Measurements from ENCODE around the gene PRKCH. TPM values are rescaled to one million over a fixed set of nuclear protein-coding genes. Genes with fewer than 3 reads are reported as not detected.

Gene PRKCH
- polyA plus RNA-seq, 4 donors, result 5.9 to 17.3 (median 12.9) TPM

GRCh38 chr14:61511558-61511948 lies 190.2 kb downstream of the PRKCH start:
- peaks cover 4 to 19% (median 7%) of the 10 kb centered on the region in 3 donors for H3K4me1 ChIP-seq (ENCODE audit: control insufficient read depth in 3 of 3, insufficient read depth in 2 of 3, low read depth in 1 of 3, low read length in 2 of 3)
- no peaks in the 10 kb centered on the region for H3K9me3 ChIP-seq (ENCODE audit: control insufficient read depth in 2 of 2, insufficient read depth in 1 of 2, low read depth in 1 of 2, low read length in 1 of 2)
- no peak for DNase-seq
- 28 to 59% (median 36%) methylated on average over 6 of the region's 6 CpGs for WGBS, 3 donors
- H3K36me3 ChIP-seq (ENCODE audit: control insufficient read depth in 3 of 3, insufficient read depth in 2 of 3, low read depth in 1 of 3, low read length in 3 of 3), result no peaks in the 10 kb centered on the region
- no peak for FAIRE-seq
- no peak overlapping the region for H3K4me3 ChIP-seq (ENCODE audit: low read depth in 1 of 3, low read length in 3 of 3)
- H3K27ac ChIP-seq (ENCODE audit: low read depth in 1 of 3, low read length in 2 of 3), result peak overlapping the region in 1 of 3 donors; percentile 74
- H3K27me3 ChIP-seq (ENCODE audit: control insufficient read depth in 3 of 3, insufficient read depth in 3 of 3, low read length in 3 of 3), result no peaks in the 10 kb centered on the region

- H3K9me3 ChIP-seq (ENCODE audit: control insufficient read depth in 2 of 2, insufficient read depth in 1 of 2, low read depth in 1 of 2, low read length in 1 of 2), result no peaks in the 10 kb centered on the region
- peaks cover 9 to 23% (median 11%) of the 10 kb centered on the region in 3 donors for H3K4me1 ChIP-seq (ENCODE audit: control insufficient read depth in 3 of 3, insufficient read depth in 2 of 3, low read depth in 1 of 3, low read length in 2 of 3)
- no peaks in the 10 kb centered on the region for H3K36me3 ChIP-seq (ENCODE audit: control insufficient read depth in 3 of 3, insufficient read depth in 2 of 3, low read depth in 1 of 3, low read length in 3 of 3)
- 64 to 87% (median 69%) methylated on average over 2 of the region's 2 CpGs for WGBS, 3 donors
- FAIRE-seq (no peak), DNase-seq (no peak)
- H3K27ac ChIP-seq (ENCODE audit: low read depth in 1 of 3, low read length in 2 of 3), result peak overlapping the region in 1 of 3 donors; percentile 34
- H3K4me3 ChIP-seq (ENCODE audit: low read depth in 1 of 3, low read length in 3 of 3), result no peak overlapping the region
- H3K27me3 ChIP-seq (ENCODE audit: control insufficient read depth in 3 of 3, insufficient read depth in 3 of 3, low read length in 3 of 3), result no peaks in the 10 kb centered on the region
These were observed 190.9 kb downstream of the PRKCH start for GRCh38 chr14:61512026-61512834.

DNA sequence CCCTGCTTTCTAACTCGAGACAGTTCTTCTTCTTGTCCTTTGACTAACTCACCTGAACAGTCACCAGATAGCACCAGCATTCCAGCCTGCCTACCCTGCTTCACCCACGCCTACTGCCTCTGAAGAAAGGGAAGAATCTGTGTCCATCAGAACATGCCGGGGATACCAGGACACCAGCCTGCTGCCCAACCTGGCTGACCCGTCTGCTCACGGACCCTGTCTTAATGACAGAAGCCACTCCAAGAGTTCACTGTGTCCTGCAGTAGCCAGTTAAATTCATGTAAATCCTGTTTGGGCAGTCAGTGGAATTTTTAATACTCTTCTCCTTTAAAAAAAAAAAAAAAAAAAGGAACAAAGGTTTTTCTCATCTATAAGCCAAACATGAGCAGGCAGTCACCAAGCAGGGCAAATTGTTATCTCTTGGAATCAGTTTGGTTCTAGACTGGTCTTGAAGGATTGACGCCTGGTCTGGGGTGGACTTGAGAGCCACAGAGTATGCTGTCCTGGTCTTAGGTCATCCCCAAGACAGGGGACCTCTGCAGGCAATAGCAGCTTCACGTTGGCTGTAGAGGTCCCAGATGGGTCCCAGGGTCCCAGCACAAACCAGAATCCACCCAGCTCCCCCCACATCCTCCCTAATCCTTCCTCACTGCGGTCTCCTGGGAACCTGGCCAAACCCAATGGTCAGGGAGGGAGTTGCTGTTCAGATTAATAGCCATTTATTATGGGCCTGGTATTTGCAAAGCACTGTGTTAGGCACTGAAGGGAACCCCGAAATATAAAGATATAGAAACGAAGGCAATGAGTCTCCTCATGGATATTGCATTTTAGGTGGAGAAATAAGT lies 192.8 kb downstream of the PRKCH start:
- no peaks in the 10 kb centered on the region for H3K9me3 ChIP-seq (ENCODE audit: control insufficient read depth in 2 of 2, insufficient read depth in 1 of 2, low read depth in 1 of 2, low read length in 1 of 2)
- H3K27ac ChIP-seq (ENCODE audit: low read depth in 1 of 3, low read length in 2 of 3), result peak overlapping the region in 1 of 3 donors; percentile 5
- FAIRE-seq, result no peak
- H3K27me3 ChIP-seq (ENCODE audit: control insufficient read depth in 3 of 3, insufficient read depth in 3 of 3, low read length in 3 of 3), result no peaks in the 10 kb centered on the region
- 37 to 64% (median 43%) methylated on average over 10 of the region's 10 CpGs for WGBS, 3 donors
- no peaks in the 10 kb centered on the region for H3K36me3 ChIP-seq (ENCODE audit: control insufficient read depth in 3 of 3, insufficient read depth in 2 of 3, low read depth in 1 of 3, low read length in 3 of 3)
- DNase-seq, result no peak
- peaks cover 12 to 36% (median 18%) of the 10 kb centered on the region in 3 donors for H3K4me1 ChIP-seq (ENCODE audit: control insufficient read depth in 3 of 3, insufficient read depth in 2 of 3, low read depth in 1 of 3, low read length in 2 of 3)
- no peak overlapping the region for H3K4me3 ChIP-seq (ENCODE audit: low read depth in 1 of 3, low read length in 3 of 3)

- 73 to 96% (median 76%) methylated on average over 1 of the region's 1 CpG for WGBS, 3 donors
- no peaks in the 10 kb centered on the region for H3K27me3 ChIP-seq (ENCODE audit: control insufficient read depth in 3 of 3, insufficient read depth in 3 of 3, low read length in 3 of 3)
- peaks cover 12 to 36% (median 18%) of the 10 kb centered on the region in 3 donors for H3K4me1 ChIP-seq (ENCODE audit: control insufficient read depth in 3 of 3, insufficient read depth in 2 of 3, low read depth in 1 of 3, low read length in 2 of 3)
- no peak overlapping the region for H3K27ac ChIP-seq (ENCODE audit: low read depth in 1 of 3, low read length in 2 of 3)
- DNase-seq (no peak), FAIRE-seq (no peak)
- no peaks in the 10 kb centered on the region for H3K9me3 ChIP-seq (ENCODE audit: control insufficient read depth in 2 of 2, insufficient read depth in 1 of 2, low read depth in 1 of 2, low read length in 1 of 2)
- H3K36me3 ChIP-seq (ENCODE audit: control insufficient read depth in 3 of 3, insufficient read depth in 2 of 3, low read depth in 1 of 3, low read length in 3 of 3), result no peaks in the 10 kb centered on the region
- H3K4me3 ChIP-seq (ENCODE audit: low read depth in 1 of 3, low read length in 3 of 3), result no peak overlapping the region
These were observed 193.5 kb downstream of the PRKCH start for GRCh38 chr14:61514927-61515326.

DNA sequence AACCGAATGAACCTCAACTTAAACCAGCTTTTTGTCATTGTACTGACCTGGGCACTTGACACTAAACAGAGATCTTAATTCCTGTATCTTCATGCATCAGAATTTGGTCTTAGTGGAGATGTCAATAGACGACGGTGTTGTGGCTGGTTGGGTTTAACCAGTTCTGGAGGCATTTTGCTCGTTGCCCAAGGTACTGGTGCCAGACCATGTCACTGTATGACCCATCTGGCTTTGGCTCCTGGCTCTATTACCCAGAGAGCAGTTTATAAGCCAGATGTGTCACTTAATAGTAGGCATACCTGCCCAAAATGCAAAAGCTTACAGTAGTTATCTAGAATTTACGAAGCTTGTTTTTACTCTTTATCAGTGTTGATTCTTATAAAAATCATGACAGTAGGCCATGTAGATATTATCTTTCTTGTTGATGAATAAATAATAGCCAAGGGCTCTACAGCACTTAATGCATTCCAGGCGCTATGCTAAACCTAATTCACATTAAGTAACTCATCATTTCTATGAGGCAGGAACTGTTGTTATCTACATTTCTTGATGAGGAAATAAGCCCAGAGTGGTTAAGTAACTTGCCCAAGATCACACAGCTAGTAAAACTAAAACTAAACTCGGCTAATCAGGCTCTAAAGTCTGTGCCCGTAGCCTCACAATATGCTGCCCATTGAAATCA lies 194.2 kb downstream of the PRKCH start:
- FAIRE-seq (no peak), DNase-seq (no peak)
- Histone ChIP-seq H3K27ac (ENCODE audit: low read depth in 1 of 3, low read length in 2 of 3) (peak overlapping the region in 1 of 3 donors; percentile 22), H3K36me3 (ENCODE audit: control insufficient read depth in 3 of 3, insufficient read depth in 2 of 3, low read depth in 1 of 3, low read length in 3 of 3) (no peaks in the 10 kb centered on the region), H3K27me3 (ENCODE audit: control insufficient read depth in 3 of 3, insufficient read depth in 3 of 3, low read length in 3 of 3) (no peaks in the 10 kb centered on the region), H3K4me1 (ENCODE audit: control insufficient read depth in 3 of 3, insufficient read depth in 2 of 3, low read depth in 1 of 3, low read length in 2 of 3) (peaks cover 12 to 36% (median 18%) of the 10 kb centered on the region in 3 donors), H3K9me3 (ENCODE audit: control insufficient read depth in 2 of 2, insufficient read depth in 1 of 2, low read depth in 1 of 2, low read length in 1 of 2) (no peaks in the 10 kb centered on the region), H3K4me3 (ENCODE audit: low read depth in 1 of 3, low read length in 3 of 3) (no peak overlapping the region)
- 92 to 95% (median 93%) methylated on average over 8 of the region's 8 CpGs for WGBS, 3 donors

GRCh38 chr14:61516118-61516743 lies 194.9 kb downstream of the PRKCH start:
- H3K36me3 ChIP-seq (ENCODE audit: control insufficient read depth in 3 of 3, insufficient read depth in 2 of 3, low read depth in 1 of 3, low read length in 3 of 3), result no peaks in the 10 kb centered on the region
- no peak overlapping the region for H3K4me3 ChIP-seq (ENCODE audit: low read depth in 1 of 3, low read length in 3 of 3)
- WGBS, 3 donors, result 45 to 72% (median 50%) methylated on average over 2 of the region's 2 CpGs
- no peaks in the 10 kb centered on the region for H3K9me3 ChIP-seq (ENCODE audit: control insufficient read depth in 2 of 2, insufficient read depth in 1 of 2, low read depth in 1 of 2, low read length in 1 of 2)
- no peaks in the 10 kb centered on the region for H3K27me3 ChIP-seq (ENCODE audit: control insufficient read depth in 3 of 3, insufficient read depth in 3 of 3, low read length in 3 of 3)
- FAIRE-seq, result no peak
- H3K27ac ChIP-seq (ENCODE audit: low read depth in 1 of 3, low read length in 2 of 3), result peak overlapping the region in 1 of 3 donors; percentile 22
- DNase-seq, result no peak
- H3K4me1 ChIP-seq (ENCODE audit: control insufficient read depth in 3 of 3, insufficient read depth in 2 of 3, low read depth in 1 of 3, low read length in 2 of 3), result peaks cover 11 to 36% (median 14%) of the 10 kb centered on the region in 3 donors

GRCh38 chr14:61516964-61517653 lies 195.7 kb downstream of the PRKCH start:
- H3K27ac ChIP-seq (ENCODE audit: low read depth in 1 of 3, low read length in 2 of 3), result peak overlapping the region; percentile 39 to 84 (median 46)
- H3K4me1 ChIP-seq (ENCODE audit: control insufficient read depth in 3 of 3, insufficient read depth in 2 of 3, low read depth in 1 of 3, low read length in 2 of 3), result peaks cover 8 to 32% (median 11%) of the 10 kb centered on the region in 3 donors
- no peak for FAIRE-seq

More at GRCh38 chr14:61516964-61517653, 195.7 kb downstream of the PRKCH start:
- Histone ChIP-seq H3K36me3 (ENCODE audit: control insufficient read depth in 3 of 3, insufficient read depth in 2 of 3, low read depth in 1 of 3, low read length in 3 of 3) (no peaks in the 10 kb centered on the region), H3K9me3 (ENCODE audit: control insufficient read depth in 2 of 2, insufficient read depth in 1 of 2, low read depth in 1 of 2, low read length in 1 of 2) (no peaks in the 10 kb centered on the region), H3K27me3 (ENCODE audit: control insufficient read depth in 3 of 3, insufficient read depth in 3 of 3, low read length in 3 of 3) (no peaks in the 10 kb centered on the region), H3K4me3 (ENCODE audit: low read depth in 1 of 3, low read length in 3 of 3) (no peak overlapping the region)
- DNase-seq, result no peak
- 79 to 81% (median 80%) methylated on average over 9 of the region's 9 CpGs for WGBS, 3 donors

Data from small intestine (tissue), 7 donors.